ENCODE results near the gene NUP98. TPM values are rescaled to one million over a fixed set of nuclear protein-coding genes. Genes with fewer than 3 reads are reported as not detected.

The NUP98 gene
- total and polyA plus RNA-seq, 2 of the 13 experiments (the other 11 are each of a cell fraction or from before 2014, with no cell fraction given) = 76.6 to 85.3 TPM

GRCh38 chr11:3797329-3798090, at the start of gene NUP98 (continued):
- TF ChIP-seq JARID2 (CRISPR knock-in tag; IDR thresholded peaks at IDR 0.05; ENCODE audit: insufficient replicate concordance) (no peak), ZNF333 (CRISPR knock-in tag; IDR thresholded peaks at IDR 0.05; ENCODE audit: borderline replicate concordance) (no peak; the same call in 1 of the 2 replicates), HNF4A (CRISPR knock-in tag; IDR thresholded peaks at IDR 0.05) (peak; percentile 29; the same call in 1 of the 2 replicates), ZNF276 (CRISPR knock-in tag; IDR thresholded peaks at IDR 0.05; ENCODE audit: low read depth) (no peak), SP5 (CRISPR knock-in tag; IDR thresholded peaks at IDR 0.05; ENCODE audit: borderline replicate concordance, low read depth) (peak; percentile 72; the same call in 1 of the 2 replicates), SMAD1 (CRISPR knock-in tag; IDR thresholded peaks at IDR 0.05; ENCODE audit: borderline replicate concordance, low read depth) (peak; percentile 72; the same call in 1 of the 2 replicates), SP2 (CRISPR knock-in tag; IDR thresholded peaks at IDR 0.05) (peak; percentile 99), HDAC2 (CRISPR knock-in tag; IDR thresholded peaks at IDR 0.05) (peak; percentile 9), MEIS2 (CRISPR knock-in tag; IDR thresholded peaks at IDR 0.05) (0 out of 2 replicates have a peak, but pooled peaks have one; percentile 63), ZNF777 (CRISPR knock-in tag; IDR thresholded peaks at IDR 0.05) (no peak), ZBTB38 (CRISPR knock-in tag; IDR thresholded peaks at IDR 0.05) (peak; percentile 56), ZNF773 (CRISPR knock-in tag; IDR thresholded peaks at IDR 0.05; ENCODE audit: borderline replicate concordance) (peak; percentile 93; the same call in 1 of the 2 replicates), SP4 (CRISPR knock-in tag; IDR thresholded peaks at IDR 0.05) (peak; percentile 97), HES4 (CRISPR knock-in tag; IDR thresholded peaks at IDR 0.05; ENCODE audit: borderline replicate concordance) (peak; percentile 62; the same call in 1 of the 2 replicates), YEATS4 (CRISPR knock-in tag; IDR thresholded peaks at IDR 0.05; ENCODE audit: borderline replicate concordance) (peak; percentile 85), ZNF891 (CRISPR knock-in tag; IDR thresholded peaks at IDR 0.05) (peak; percentile 76; the same call in 1 of the 2 replicates), ZNF3 (CRISPR knock-in tag; IDR thresholded peaks at IDR 0.05) (no peak), CAMTA2 (CRISPR knock-in tag; IDR thresholded peaks at IDR 0.05; ENCODE audit: borderline replicate concordance) (no peak), GATAD1 (CRISPR knock-in tag; IDR thresholded peaks at IDR 0.05) (peak; percentile 55), ZNF724P (CRISPR knock-in tag; IDR thresholded peaks at IDR 0.05; ENCODE audit: borderline replicate concordance) (peak; percentile 52; the same call in 1 of the 2 replicates), MLX (CRISPR knock-in tag; IDR thresholded peaks at IDR 0.05) (no peak), GLI4 (CRISPR knock-in tag; IDR thresholded peaks at IDR 0.05; ENCODE audit: borderline replicate concordance) (peak; percentile 90; the same call in 1 of the 2 replicates), PBX3 (CRISPR knock-in tag; IDR thresholded peaks at IDR 0.05; ENCODE audit: borderline replicate concordance) (peak; percentile 78; the same call in 1 of the 2 replicates), ZFP36L1 (CRISPR knock-in tag; IDR thresholded peaks at IDR 0.05) (peak; percentile 97; the same call in 1 of the 2 replicates), NR2F6 (IDR thresholded peaks at IDR 0.05) (no peak), NR2F6 (CRISPR knock-in tag; IDR thresholded peaks at IDR 0.05) (peak; percentile 43; the same call in 1 of the 2 replicates), THAP11 (CRISPR knock-in tag; IDR thresholded peaks at IDR 0.05) (peak; percentile 88), SP1 (IDR thresholded peaks at IDR 0.05) (no peak), SP1 (CRISPR knock-in tag; IDR thresholded peaks at IDR 0.05) (peak; percentile 76)
